Measurements from ENCODE around the gene UPK3BL1.
"Not testable (repeated sequence)": the region's sequence is repeated elsewhere in the genome, so short reads cannot be mapped to it uniquely, and the experiment has no call there.

DNA sequence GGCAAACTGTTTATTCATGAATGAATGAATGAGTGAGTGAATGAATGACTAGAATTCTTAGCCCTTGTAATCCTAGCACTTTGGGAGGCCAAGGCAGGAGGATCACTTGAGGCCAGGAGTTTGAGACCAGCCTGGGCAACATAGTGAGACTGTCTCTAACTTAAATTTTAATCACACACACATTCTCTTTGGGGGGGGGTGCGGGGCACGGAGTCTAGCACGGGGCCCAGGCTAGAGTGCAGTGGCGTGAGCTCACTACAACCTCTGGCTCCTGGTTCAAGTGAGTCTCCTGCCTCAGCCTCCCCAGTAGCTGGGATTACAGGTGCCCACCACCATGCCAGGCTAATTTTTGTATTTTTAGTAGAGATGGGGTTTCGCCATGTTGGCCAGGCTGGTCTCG, 48.0 kb upstream of the UPK3BL1 start:
- TF ChIP-seq SUZ12 (IDR thresholded peaks at IDR 0.05); ARNT (IDR thresholded peaks at IDR 0.05); NFRKB (IDR thresholded peaks at IDR 0.05); FOXM1 (IDR thresholded peaks at IDR 0.05; ENCODE audit: borderline replicate concordance); BHLHE40 (IDR thresholded peaks at IDR 0.05; ENCODE audit: borderline replicate concordance); FOXA1 (IDR thresholded peaks at IDR 0.05); ZNF384 (IDR thresholded peaks at IDR 0.05); SP1 (IDR thresholded peaks at IDR 0.05); ELF4 (IDR thresholded peaks at IDR 0.05); LEF1 (IDR thresholded peaks at IDR 0.05; ENCODE audit: borderline replicate concordance); CTBP1 (IDR thresholded peaks at IDR 0.05; ENCODE audit: borderline replicate concordance); TARDBP (IDR thresholded peaks at IDR 0.05); FOXK2 (IDR thresholded peaks at IDR 0.05): not testable (repeated sequence)
- TF ChIP-seq, protein P1, sequence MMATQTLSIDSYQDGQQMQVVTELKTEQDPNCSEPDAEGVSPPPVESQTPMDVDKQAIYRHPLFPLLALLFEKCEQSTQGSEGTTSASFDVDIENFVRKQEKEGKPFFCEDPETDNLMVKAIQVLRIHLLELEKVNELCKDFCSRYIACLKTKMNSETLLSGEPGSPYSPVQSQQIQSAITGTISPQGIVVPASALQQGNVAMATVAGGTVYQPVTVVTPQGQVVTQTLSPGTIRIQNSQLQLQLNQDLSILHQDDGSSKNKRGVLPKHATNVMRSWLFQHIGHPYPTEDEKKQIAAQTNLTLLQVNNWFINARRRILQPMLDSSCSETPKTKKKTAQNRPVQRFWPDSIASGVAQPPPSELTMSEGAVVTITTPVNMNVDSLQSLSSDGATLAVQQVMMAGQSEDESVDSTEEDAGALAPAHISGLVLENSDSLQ (IDR thresholded peaks at IDR 0.05), result not testable (repeated sequence)

Measured in HEK293T (cell line).